ENCODE measurements around the gene RASA4B.
"Not testable (repeated sequence)": the region's sequence is repeated elsewhere in the genome, so short reads cannot be mapped to it uniquely, and the experiment has no call there.

RASA4B gene

GRCh38 chr7:102517550-102518147, at the start of gene RASA4B:
Gene RASA4B, minus strand, starts transcription at chr7:102517777. Its CDS starts 67 bp downstream, at chr7:102517710.
- DNase-seq, result not testable (repeated sequence)

GRCh38 chr7:102550808-102551422, 33.3 kb upstream of the RASA4B start, which contains the start of gene SPDYE2:
Gene SPDYE2, plus strand, starts transcription at chr7:102551226. Its CDS starts 2,030 bp downstream, at chr7:102553256.
- not testable (repeated sequence) for DNase-seq

GRCh38 chr7:102546353-102546752, 28.8 kb upstream of the RASA4B start:
- DNase-seq, result not testable (repeated sequence)

DNA sequence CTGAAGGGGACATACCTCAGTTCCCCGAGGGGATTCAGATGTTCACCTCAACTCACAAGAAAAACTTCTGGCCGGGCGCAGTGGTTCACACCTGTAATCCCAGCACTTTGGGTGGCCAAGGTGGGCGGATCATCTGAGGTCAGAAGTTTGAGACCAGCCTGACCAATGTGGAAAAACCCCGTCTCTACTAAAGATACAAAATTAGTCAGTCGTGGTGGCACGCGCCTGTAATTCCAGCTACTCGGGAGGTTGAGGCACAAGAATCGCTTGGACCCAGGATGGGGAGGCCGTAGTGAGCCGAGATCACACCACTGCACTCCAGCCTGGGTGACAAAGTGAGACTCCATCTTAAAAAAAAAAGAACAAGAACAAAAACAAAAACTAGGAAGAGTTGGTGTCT, 27.7 kb upstream of the RASA4B start:
- DNase-seq, result not testable (repeated sequence)

GRCh38 chr7:102544372-102544771, 26.8 kb upstream of the RASA4B start:
- DNase-seq, result not testable (repeated sequence)

- not testable (repeated sequence) for DNase-seq
Measured at GRCh38 chr7:102543596-102543995, 26.0 kb upstream of the RASA4B start, which contains the start of gene UPK3BL2. Gene UPK3BL2, minus strand, starts transcription at chr7:102543696. Its CDS starts 60 bp downstream, at chr7:102543636.

DNA sequence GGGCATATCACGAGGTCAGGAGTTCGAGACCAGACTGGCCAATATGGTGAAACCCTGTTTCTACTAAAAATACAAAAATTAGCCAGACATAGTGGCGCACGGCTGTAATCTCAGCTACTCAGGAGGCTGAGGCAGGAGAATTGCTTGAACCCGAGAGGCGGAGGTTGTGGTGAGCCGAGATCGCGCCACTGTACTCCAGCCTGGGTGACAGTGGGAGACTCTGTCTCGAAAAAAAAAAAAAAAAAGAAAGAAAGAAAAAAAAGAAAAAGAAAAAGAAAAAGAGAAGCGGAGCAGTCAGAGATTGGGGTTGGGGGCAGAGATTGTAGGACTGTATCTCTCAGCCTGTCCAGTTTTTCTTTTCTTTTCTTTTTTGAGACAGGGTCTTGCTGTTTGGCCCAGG, 25.2 kb upstream of the RASA4B start:
- DNase-seq, result not testable (repeated sequence)

DNA sequence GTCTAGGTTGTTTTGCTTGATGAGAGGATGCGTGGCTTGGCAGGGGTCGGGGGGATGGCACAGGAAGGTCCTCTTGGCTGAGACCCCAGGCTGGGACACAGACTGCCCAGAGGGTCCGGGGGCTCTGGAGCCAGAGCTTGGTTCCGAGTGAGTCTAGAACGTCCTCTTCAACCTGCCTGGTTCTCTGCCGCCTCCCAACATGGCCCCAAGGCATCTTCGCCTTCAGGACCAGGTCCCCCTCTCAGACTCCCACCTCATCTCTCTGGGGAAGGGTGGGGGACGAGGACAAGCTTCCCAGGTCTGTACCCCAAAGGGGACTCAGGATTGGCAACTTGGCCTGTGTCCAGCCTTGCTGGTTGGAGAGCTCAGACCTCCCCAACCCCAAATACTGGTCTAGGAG, 24.5 kb upstream of the RASA4B start:
- not testable (repeated sequence) for DNase-seq

GRCh38 chr7:102540604-102541003, 23.0 kb upstream of the RASA4B start:
- DNase-seq, result not testable (repeated sequence)

GRCh38 chr7:102535062-102535615, 17.6 kb upstream of the RASA4B start:
- not testable (repeated sequence) for DNase-seq

DNA sequence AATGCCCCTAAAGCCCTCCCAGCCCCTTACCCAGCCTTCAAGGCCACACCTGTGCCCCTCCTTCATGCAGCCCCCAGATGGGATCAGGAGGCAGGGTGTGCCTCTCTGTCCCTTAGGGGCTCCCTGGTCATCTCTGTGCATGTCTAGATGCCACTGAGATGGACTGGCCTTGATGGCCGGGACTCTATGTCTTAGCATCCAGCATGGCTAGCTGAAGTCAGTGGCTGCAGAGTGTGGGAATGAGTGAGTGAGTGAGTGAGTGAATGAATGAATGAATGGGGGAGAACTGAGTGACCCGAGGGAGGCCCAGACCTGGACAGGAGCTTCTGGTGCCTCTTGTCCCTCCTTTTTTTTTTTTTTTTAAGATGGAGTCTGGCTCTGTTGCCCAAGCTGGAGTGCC, 14.6 kb upstream of the RASA4B start:
- DNase-seq, result not testable (repeated sequence)

GRCh38 chr7:102531583-102531982, 14.0 kb upstream of the RASA4B start:
- not testable (repeated sequence) for DNase-seq

DNA sequence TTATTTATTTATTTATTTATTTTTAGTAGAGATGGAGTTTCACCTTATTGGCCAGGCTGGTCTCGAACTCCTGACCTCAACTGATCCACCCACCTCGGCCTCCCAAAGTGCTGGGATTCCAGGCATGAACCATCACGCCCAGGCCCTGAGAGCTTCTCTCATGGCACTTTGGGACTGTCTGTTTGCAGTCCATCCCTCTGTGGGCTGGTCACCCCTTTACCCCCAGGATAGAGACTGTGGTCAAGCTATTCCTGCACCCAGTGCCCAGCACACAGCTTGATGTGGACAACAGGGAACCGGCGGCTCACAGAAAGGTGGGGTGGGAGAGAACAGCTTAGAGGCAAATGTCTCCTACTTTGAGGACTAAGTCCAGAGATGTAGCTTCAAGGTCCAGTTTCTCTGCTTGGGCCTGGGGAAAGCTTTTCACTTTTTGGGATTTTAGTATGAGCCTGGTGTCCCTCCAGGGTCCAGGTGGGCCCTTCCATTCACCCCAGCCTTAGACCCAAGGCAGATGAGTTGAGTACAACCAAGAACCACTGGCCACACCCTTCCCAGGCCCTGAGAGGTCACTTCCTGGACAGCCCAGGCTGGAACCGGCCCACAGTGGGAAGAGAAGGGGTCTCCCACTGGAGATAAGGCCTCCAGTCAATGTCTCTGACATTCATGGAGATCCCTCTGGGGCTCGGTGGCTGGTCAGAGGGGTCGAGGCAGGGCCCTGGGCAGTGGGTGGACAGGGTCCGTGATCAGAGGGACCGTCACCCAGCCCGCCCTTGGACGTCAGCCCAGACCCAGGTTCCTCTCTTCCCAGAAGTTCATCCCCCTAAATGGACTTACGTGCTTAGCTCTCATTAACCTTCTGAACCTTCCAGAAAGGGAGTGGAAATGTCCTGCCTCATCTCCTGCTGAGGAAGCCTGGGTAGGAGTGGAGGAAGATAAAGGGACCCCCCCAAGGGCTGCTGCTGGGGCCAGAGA, 10.5 kb upstream of the RASA4B start:
- not testable (repeated sequence) for DNase-seq

- DNase-seq, result not testable (repeated sequence)
Measured at GRCh38 chr7:102527182-102527581, 9.6 kb upstream of the RASA4B start.

GRCh38 chr7:102524803-102525202, 7.2 kb upstream of the RASA4B start:
- not testable (repeated sequence) for DNase-seq

DNA sequence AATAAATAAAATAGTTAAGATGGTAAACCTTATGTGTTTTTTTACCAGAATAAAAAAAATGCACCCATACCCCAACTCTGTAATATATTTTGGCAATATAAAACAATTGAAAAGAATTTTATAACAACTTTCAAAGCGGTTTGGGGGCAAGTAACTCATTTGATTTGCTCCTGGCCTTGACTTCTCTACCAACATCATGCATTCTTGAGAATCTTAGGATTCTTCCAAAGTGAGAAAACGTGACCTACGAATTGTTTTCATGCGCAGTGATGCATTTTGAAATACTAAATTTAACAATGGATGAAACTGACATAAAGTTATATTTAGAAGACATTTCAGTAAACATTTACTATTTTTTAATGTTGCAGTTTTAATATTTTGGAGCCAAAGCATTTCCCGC, 3.2 kb upstream of the RASA4B start:
- not testable (repeated sequence) for DNase-seq

DNA sequence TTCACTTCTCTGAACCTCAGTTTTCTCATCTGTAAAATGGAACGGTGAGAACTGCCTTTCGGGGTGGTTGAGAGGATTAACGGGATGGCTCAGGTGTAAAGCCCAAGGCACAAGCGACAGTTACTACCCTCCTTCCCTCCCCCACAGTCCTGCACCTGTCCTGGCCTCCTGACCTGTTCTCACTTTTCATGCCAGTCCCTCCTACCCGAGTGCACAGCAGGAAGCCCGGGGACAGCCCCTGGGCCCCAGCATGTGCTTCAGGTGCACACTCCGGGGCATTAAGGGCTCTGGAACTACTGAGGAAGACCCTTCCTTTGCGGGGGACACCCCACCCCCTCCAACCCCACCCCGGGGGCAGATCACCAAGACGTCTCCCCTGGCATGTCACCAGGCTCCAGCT, 626 bp downstream of the RASA4B start:
- DNase-seq, result not testable (repeated sequence)

- DNase-seq, result not testable (repeated sequence)
Measured at GRCh38 chr7:102515889-102516288, 1.7 kb downstream of the RASA4B start.

GRCh38 chr7:102514881-102515721, 2.5 kb downstream of the RASA4B start:
- not testable (repeated sequence) for DNase-seq

- not testable (repeated sequence) for DNase-seq
Measured at GRCh38 chr7:102512642-102513221, 4.8 kb downstream of the RASA4B start.

- not testable (repeated sequence) for DNase-seq
Measured at GRCh38 chr7:102511860-102512522, 5.6 kb downstream of the RASA4B start.
